ENCODE data around the gene CALN1.

CALN1 gene

GRCh38 chr7:72415586-72415985 is 3.4 kb upstream of the CALN1 start:
- ChIA-PET POLR2A (no interaction called here), CTCF (no interaction called here)
- no peak for TF ChIP-seq ZNF211 (tag by site-specific recombination; IDR thresholded peaks at IDR 0.05; ENCODE audit: low read depth)
- no peak for TF ChIP-seq PRDM4 (tag by site-specific recombination; IDR thresholded peaks at IDR 0.05)
- TF ChIP-seq ZNF37A (tag by site-specific recombination; IDR thresholded peaks at IDR 0.05): no peak
- TF ChIP-seq, protein P1, sequence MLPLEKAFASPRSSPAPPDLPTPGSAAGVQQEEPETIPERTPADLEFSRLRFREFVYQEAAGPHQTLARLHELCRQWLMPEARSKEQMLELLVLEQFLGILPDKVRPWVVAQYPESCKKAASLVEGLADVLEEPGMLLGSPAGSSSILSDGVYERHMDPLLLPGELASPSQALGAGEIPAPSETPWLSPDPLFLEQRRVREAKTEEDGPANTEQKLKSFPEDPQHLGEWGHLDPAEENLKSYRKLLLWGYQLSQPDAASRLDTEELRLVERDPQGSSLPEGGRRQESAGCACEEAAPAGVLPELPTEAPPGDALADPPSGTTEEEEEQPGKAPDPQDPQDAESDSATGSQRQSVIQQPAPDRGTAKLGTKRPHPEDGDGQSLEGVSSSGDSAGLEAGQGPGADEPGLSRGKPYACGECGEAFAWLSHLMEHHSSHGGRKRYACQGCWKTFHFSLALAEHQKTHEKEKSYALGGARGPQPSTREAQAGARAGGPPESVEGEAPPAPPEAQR (tag by site-specific recombination; IDR thresholded peaks at IDR 0.05): no peak
- no peak for TF ChIP-seq ZNF704 (tag by site-specific recombination; IDR thresholded peaks at IDR 0.05)
- TF ChIP-seq ZNF510 (tag by site-specific recombination; IDR thresholded peaks at IDR 0.05; ENCODE audit: insufficient replicate concordance): no peak
- TF ChIP-seq ZNF521 (tag by site-specific recombination; IDR thresholded peaks at IDR 0.05): no peak
- no peak for TF ChIP-seq ZNF626 (tag by site-specific recombination; IDR thresholded peaks at IDR 0.05)
- Histone ChIP-seq H3K27ac (ENCODE audit: extremely low read depth, low read depth, low read length) (no peak overlapping the region), H3K4me3 (ENCODE audit: low read depth, low read length) (no peak overlapping the region), H3K4me1 (ENCODE audit: control insufficient read depth, insufficient read depth, low read length) (no peaks in the 10 kb centered on the region), H3K36me3 (ENCODE audit: control insufficient read depth in 2 of 2, insufficient read depth in 1 of 2, low read length in 2 of 2) (no peaks in the 10 kb centered on the region), H3K9me3 (ENCODE audit: control insufficient read depth, insufficient read depth, low read depth, low read length) (no peaks in the 10 kb centered on the region)

GRCh38 chr7:72413886-72414285 is 1.7 kb upstream of the CALN1 start:
- no peak for TF ChIP-seq ZNF596 (tag by site-specific recombination; IDR thresholded peaks at IDR 0.05)
- TF ChIP-seq, protein P2, sequence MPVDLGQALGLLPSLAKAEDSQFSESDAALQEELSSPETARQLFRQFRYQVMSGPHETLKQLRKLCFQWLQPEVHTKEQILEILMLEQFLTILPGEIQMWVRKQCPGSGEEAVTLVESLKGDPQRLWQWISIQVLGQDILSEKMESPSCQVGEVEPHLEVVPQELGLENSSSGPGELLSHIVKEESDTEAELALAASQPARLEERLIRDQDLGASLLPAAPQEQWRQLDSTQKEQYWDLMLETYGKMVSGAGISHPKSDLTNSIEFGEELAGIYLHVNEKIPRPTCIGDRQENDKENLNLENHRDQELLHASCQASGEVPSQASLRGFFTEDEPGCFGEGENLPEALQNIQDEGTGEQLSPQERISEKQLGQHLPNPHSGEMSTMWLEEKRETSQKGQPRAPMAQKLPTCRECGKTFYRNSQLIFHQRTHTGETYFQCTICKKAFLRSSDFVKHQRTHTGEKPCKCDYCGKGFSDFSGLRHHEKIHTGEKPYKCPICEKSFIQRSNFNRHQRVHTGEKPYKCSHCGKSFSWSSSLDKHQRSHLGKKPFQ (tag by site-specific recombination; IDR thresholded peaks at IDR 0.05): no peak
- TF ChIP-seq ZBTB17 (tag by site-specific recombination; IDR thresholded peaks at IDR 0.05): no peak
- no peak for TF ChIP-seq SETDB1 (IDR thresholded peaks at IDR 0.05; ENCODE audit: insufficient read length, low read length)
- TF ChIP-seq SP7 (tag by site-specific recombination; IDR thresholded peaks at IDR 0.05): no peak
- TF ChIP-seq ZFP3 (tag by site-specific recombination; IDR thresholded peaks at IDR 0.05; ENCODE audit: low read depth): no peak
- no peak for TF ChIP-seq ZNF112 (tag by site-specific recombination; IDR thresholded peaks at IDR 0.05)
- no peak for TF ChIP-seq ZNF777 (tag by site-specific recombination; IDR thresholded peaks at IDR 0.05; ENCODE audit: borderline replicate concordance)
- TF ChIP-seq PATZ1 (tag by site-specific recombination; IDR thresholded peaks at IDR 0.05): no peak
- TF ChIP-seq ZNF394 (tag by site-specific recombination; IDR thresholded peaks at IDR 0.05; ENCODE audit: borderline replicate concordance): no peak
- TF ChIP-seq, protein P3, sequence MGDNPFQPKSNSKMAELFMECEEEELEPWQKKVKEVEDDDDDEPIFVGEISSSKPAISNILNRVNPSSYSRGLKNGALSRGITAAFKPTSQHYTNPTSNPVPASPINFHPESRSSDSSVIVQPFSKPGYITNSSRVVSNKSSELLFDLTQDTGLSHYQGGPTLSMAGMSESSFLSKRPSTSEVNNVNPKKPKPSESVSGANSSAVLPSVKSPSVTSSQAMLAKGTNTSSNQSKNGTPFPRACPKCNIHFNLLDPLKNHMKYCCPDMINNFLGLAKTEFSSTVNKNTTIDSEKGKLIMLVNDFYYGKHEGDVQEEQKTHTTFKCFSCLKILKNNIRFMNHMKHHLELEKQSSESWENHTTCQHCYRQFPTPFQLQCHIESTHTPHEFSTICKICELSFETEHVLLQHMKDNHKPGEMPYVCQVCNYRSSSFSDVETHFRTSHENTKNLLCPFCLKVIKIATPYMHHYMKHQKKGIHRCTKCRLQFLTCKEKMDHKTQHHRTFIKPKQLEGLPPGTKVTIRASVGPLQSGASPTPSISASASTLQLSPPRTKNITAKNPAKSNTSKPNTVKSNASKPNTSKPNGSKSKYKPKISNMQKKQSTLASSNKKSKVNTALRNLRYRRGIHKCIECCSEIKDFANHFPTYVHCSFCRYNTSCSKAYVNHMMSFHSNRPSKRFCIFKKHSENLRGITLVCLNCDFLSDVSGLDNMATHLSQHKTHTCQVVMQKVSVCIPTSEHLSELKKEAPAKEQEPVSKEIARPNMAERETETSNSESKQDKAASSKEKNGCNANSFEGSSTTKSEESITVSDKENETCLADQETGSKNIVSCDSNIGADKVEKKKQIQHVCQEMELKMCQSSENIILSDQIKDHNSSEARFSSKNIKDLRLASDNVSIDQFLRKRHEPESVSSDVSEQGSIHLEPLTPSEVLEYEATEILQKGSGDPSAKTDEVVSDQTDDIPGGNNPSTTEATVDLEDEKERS (tag by site-specific recombination; IDR thresholded peaks at IDR 0.05): no peak
- no peak for TF ChIP-seq OVOL3 (tag by site-specific recombination; IDR thresholded peaks at IDR 0.05)
- no peak for TF ChIP-seq ZBTB1 (tag by site-specific recombination; IDR thresholded peaks at IDR 0.05)
- H3K9me3 ChIP-seq (ENCODE audit: control insufficient read depth, insufficient read depth, low read depth, low read length): no peaks in the 10 kb centered on the region
- no peaks in the 10 kb centered on the region for H3K4me1 ChIP-seq (ENCODE audit: control insufficient read depth, insufficient read depth, low read length)
- no peak overlapping the region for H3K27ac ChIP-seq (ENCODE audit: extremely low read depth, low read depth, low read length)
- ChIA-PET CTCF (no interaction called here), POLR2A (no interaction called here)
- no peaks in the 10 kb centered on the region for H3K36me3 ChIP-seq (ENCODE audit: control insufficient read depth in 2 of 2, insufficient read depth in 1 of 2, low read length in 2 of 2)
- H3K4me3 ChIP-seq (ENCODE audit: low read depth, low read length): no peak overlapping the region
